Activated naive CD4-positive, alpha-beta T cell treated with anti-CD3 and anti-CD28 coated beads, Interleukin-2, amount 50 U/mL, for 72 hours (primary cell): ENCODE results near the gene NSD2. TPM values are rescaled to one million over a fixed set of nuclear protein-coding genes. Genes with fewer than 3 reads are reported as not detected.
A peak's percentile ranks its signal among the peaks of the same experiment; 100 is the strongest.
"Not testable (repeated sequence)": the region's sequence is repeated elsewhere in the genome, so short reads cannot be mapped to it uniquely, and the experiment has no call there.

Experiments used
- ATAC-seq, 2 donors: fragments of 150-1000 bp; cut with Tn5 transposase; 2 replicates each; pipeline ENCODE4 v1.10.0; 2021; ENCODE audit warnings: mild to moderate bottlenecking in 2 of 2, moderate library complexity in 2 of 2
- DNase-seq, 2 donors: peaks; one replicate each; pipeline ENCODE4 v3.0.0; 2021 to 2022; ENCODE audit warnings: low spot score in 2 of 2
- H3K27ac Mint-ChIP-seq, 2 donors: one replicate each; pipeline ENCODE4 v1.8.0; 2022; ENCODE audit warnings: mild to moderate bottlenecking in 2 of 2, mixed read lengths in 2 of 2
- H3K36me3 Mint-ChIP-seq, 2 donors: one replicate each; pipeline ENCODE4 v1.8.0; 2022; ENCODE audit warnings: mixed read lengths in 2 of 2
- H3K9me3 Mint-ChIP-seq, 2 donors: one replicate each; pipeline ENCODE4 v1.8.0; 2022; ENCODE audit warnings: mixed read lengths in 2 of 2
- total RNA-seq, 2 donors: library from RNA; stranded (reverse); gene quantifications; one replicate each; pipeline ENCODE4 v1.2.3, GENCODE V29; 2022

The NSD2 gene
- total RNA-seq, 2 donors from 2014 or later: 233 to 254 TPM

GRCh38 chr4:1987721-1988326 lies 116.6 kb downstream of the NSD2 start:
- Mint-ChIP-seq H3K9me3 (no peaks in the 10 kb centered on the region), H3K36me3 (no peaks in the 10 kb centered on the region), H3K27ac (peak overlapping the region in 1 of 2 donors; percentile 74)
- ATAC-seq (no peak), DNase-seq (no peak)

- Mint-ChIP-seq H3K27ac (no peak overlapping the region), H3K9me3 (no peaks in the 10 kb centered on the region), H3K36me3 (no peaks in the 10 kb centered on the region)
- ATAC-seq (no peak), DNase-seq (no peak)
Measured at GRCh38 chr4:1988327-1988724, 117.1 kb downstream of the NSD2 start.

GRCh38 chr4:1989533-1990347 lies 118.5 kb downstream of the NSD2 start:
- Mint-ChIP-seq H3K27ac (peak overlapping the region; percentile 51 to 59), H3K9me3 (no peaks in the 10 kb centered on the region), H3K36me3 (no peaks in the 10 kb centered on the region)
- DNase-seq (no peak), ATAC-seq (no peak)

GRCh38 chr4:1990348-1990645 lies 119.1 kb downstream of the NSD2 start:
- Mint-ChIP-seq H3K36me3 (peaks cover 0 to 2% of the 10 kb centered on the region in 2 donors), H3K9me3 (no peaks in the 10 kb centered on the region), H3K27ac (peak overlapping the region; percentile 51 to 59)
- DNase-seq (no peak), ATAC-seq (no peak)

GRCh38 chr4:1990676-1991075 lies 119.5 kb downstream of the NSD2 start:
- Mint-ChIP-seq H3K36me3 (peaks cover 0 to 6% of the 10 kb centered on the region in 2 donors), H3K27ac (peak overlapping the region in 1 of 2 donors; percentile 59), H3K9me3 (no peaks in the 10 kb centered on the region)
- ATAC-seq (no peak), DNase-seq (no peak)

- ATAC-seq (no peak), DNase-seq (no peak)
- H3K36me3 Mint-ChIP-seq: peaks cover 3 to 10% of the 10 kb centered on the region in 2 donors
- peak overlapping the region; percentile 50 to 59 for H3K27ac Mint-ChIP-seq
- no peaks in the 10 kb centered on the region for H3K9me3 Mint-ChIP-seq
Measured at GRCh38 chr4:1991087-1991486, 119.9 kb downstream of the NSD2 start.

- peak in 1 of 2 donors; percentile 22 for ATAC-seq
- Mint-ChIP-seq H3K36me3 (peaks cover 7 to 17% of the 10 kb centered on the region in 2 donors), H3K9me3 (peaks cover 0 to under 1% of the 10 kb centered on the region in 2 donors), H3K27ac (peak overlapping the region in 1 of 2 donors; percentile 50)
- no peak for DNase-seq
Measured at GRCh38 chr4:1991596-1992434, 120.6 kb downstream of the NSD2 start.

- no peak for DNase-seq
- ATAC-seq: peak in 1 of 2 donors; percentile 14
- H3K36me3 Mint-ChIP-seq: peaks cover 9 to 26% of the 10 kb centered on the region in 2 donors
- H3K9me3 Mint-ChIP-seq: peaks cover under 1 to 7% of the 10 kb centered on the region in 2 donors
- no peak overlapping the region for H3K27ac Mint-ChIP-seq
Measured at GRCh38 chr4:1992468-1993168, 121.4 kb downstream of the NSD2 start.

- DNase-seq (no peak), ATAC-seq (no peak)
- H3K27ac Mint-ChIP-seq: no peak overlapping the region
- H3K36me3 Mint-ChIP-seq: peaks cover 14 to 31% of the 10 kb centered on the region in 2 donors
- peaks cover 5 to 12% of the 10 kb centered on the region in 2 donors for H3K9me3 Mint-ChIP-seq
Measured at GRCh38 chr4:1993169-1993516, 122.0 kb downstream of the NSD2 start.

GRCh38 chr4:1993718-1994516 lies 122.7 kb downstream of the NSD2 start:
- peaks cover 22 to 38% of the 10 kb centered on the region in 2 donors for H3K36me3 Mint-ChIP-seq
- not testable (repeated sequence) for DNase-seq, H3K27ac Mint-ChIP-seq

GRCh38 chr4:1994938-1995337 lies 123.7 kb downstream of the NSD2 start:
- Mint-ChIP-seq H3K9me3 (peaks cover 21 to 30% of the 10 kb centered on the region in 2 donors), H3K27ac (peak overlapping the region in 1 of 2 donors; percentile 74), H3K36me3 (peaks cover 32 to 49% of the 10 kb centered on the region in 2 donors)
- DNase-seq (no peak), ATAC-seq (no peak)

More at GRCh38 chr4:1993718-1994516, 122.7 kb downstream of the NSD2 start:
- not testable (repeated sequence) for ATAC-seq
- peaks cover 11 to 20% of the 10 kb centered on the region in 2 donors for H3K9me3 Mint-ChIP-seq

GRCh38 chr4:1996866-1997611 lies 125.8 kb downstream of the NSD2 start:
- ATAC-seq: no peak
- Mint-ChIP-seq H3K9me3 (peaks cover 32 to 38% of the 10 kb centered on the region in 2 donors), H3K27ac (no peak overlapping the region), H3K36me3 (peaks cover 46 to 65% of the 10 kb centered on the region in 2 donors)
- no peak for DNase-seq

- DNase-seq: no peak
- Mint-ChIP-seq H3K36me3 (peaks cover 46 to 72% of the 10 kb centered on the region in 2 donors), H3K9me3 (peaks cover 32 to 38% of the 10 kb centered on the region in 2 donors), H3K27ac (peak overlapping the region in 1 of 2 donors; percentile 7)
- no peak for ATAC-seq
Measured at GRCh38 chr4:1997712-1998111, 126.5 kb downstream of the NSD2 start.

GRCh38 chr4:1998296-1998695 lies 127.1 kb downstream of the NSD2 start:
- DNase-seq: no peak
- Mint-ChIP-seq H3K9me3 (peaks cover 32 to 38% of the 10 kb centered on the region in 2 donors), H3K36me3 (peaks cover 46 to 78% of the 10 kb centered on the region in 2 donors), H3K27ac (no peak overlapping the region)
- ATAC-seq: no peak

GRCh38 chr4:1999308-1999707 lies 128.1 kb downstream of the NSD2 start:
- peaks cover 32 to 38% of the 10 kb centered on the region in 2 donors for H3K9me3 Mint-ChIP-seq
- peaks cover 46 to 81% of the 10 kb centered on the region in 2 donors for H3K36me3 Mint-ChIP-seq
- H3K27ac Mint-ChIP-seq, DNase-seq, ATAC-seq: not testable (repeated sequence)
